Mesenchymal stem cell (in vitro differentiated cells and primary cell): ENCODE measurements around the gene AMIGO2.

Experiments used
- DNase-seq: peaks from one replicate; pipeline ENCODE4 v3.0.0-alpha.2; 2013
- H2AFZ ChIP-seq: one replicate; pipeline ENCODE4 v1.6.1; 2013; ENCODE audit warnings: low read depth, mild to moderate bottlenecking, control low read depth, inconsistent platforms, low read length, moderate library complexity
- H2AK5ac ChIP-seq: 2 replicates; pipeline ENCODE4 v1.6.1; 2013; ENCODE audit warnings: low read length, moderate library complexity, mild to moderate bottlenecking, inconsistent platforms; ENCODE audit not compliant: severe bottlenecking
- H2BK120ac ChIP-seq: one replicate; pipeline ENCODE4 v1.6.1; 2013; ENCODE audit warnings: low read depth, mild to moderate bottlenecking, inconsistent platforms, low read length, moderate library complexity
- H2BK12ac ChIP-seq, 2 experiments: one replicate each; pipeline ENCODE4 v1.6.1; 2013; ENCODE audit warnings: inconsistent platforms in 2 of 2, low read length in 2 of 2, mild to moderate bottlenecking in 2 of 2, moderate library complexity in 2 of 2, control low read depth in 1 of 2
- H2BK15ac ChIP-seq: one replicate; pipeline ENCODE4 v1.6.1; 2013; ENCODE audit warnings: mild to moderate bottlenecking, low read depth, inconsistent platforms; ENCODE audit not compliant: poor library complexity, severe bottlenecking
- H2BK5ac ChIP-seq: 2 replicates; pipeline ENCODE4 v1.6.1; 2013; ENCODE audit warnings: low read depth, mild to moderate bottlenecking, low read length, control low read depth, inconsistent platforms; ENCODE audit not compliant: poor library complexity, severe bottlenecking
- H3K14ac ChIP-seq, 2 experiments: one replicate each; pipeline ENCODE4 v1.6.1; 2013; ENCODE audit warnings: inconsistent platforms in 2 of 2, low read length in 2 of 2, control low read depth in 1 of 2, mild to moderate bottlenecking in 1 of 2, moderate library complexity in 1 of 2
- H3K18ac ChIP-seq, 2 experiments: one replicate each; pipeline ENCODE4 v1.6.1; 2013; ENCODE audit warnings: inconsistent platforms in 2 of 2, low read length in 2 of 2, control low read depth in 1 of 2, low read depth in 1 of 2, mild to moderate bottlenecking in 1 of 2
- H3K23ac ChIP-seq, 2 experiments: one replicate each; pipeline ENCODE4 v1.6.1; 2013; ENCODE audit warnings: inconsistent platforms in 2 of 2, low read length in 2 of 2, mild to moderate bottlenecking in 2 of 2, moderate library complexity in 2 of 2, control low read depth in 1 of 2
- H3K27ac ChIP-seq: 2 replicates; pipeline ENCODE4 v1.5.1; 2013; ENCODE audit warnings: mild to moderate bottlenecking, moderate library complexity, low read length, control low read depth, inconsistent platforms; ENCODE audit not compliant: poor library complexity, severe bottlenecking
- H3K27me3 ChIP-seq, 2 experiments: 2 replicates each; pipeline versions ENCODE4 v1.6.1 to v1.7.0; 2013; ENCODE audit warnings: low read length in 2 of 2, mild to moderate bottlenecking in 2 of 2, moderate library complexity in 2 of 2, control low read depth in 1 of 2, inconsistent platforms in 1 of 2; ENCODE audit not compliant: control insufficient read depth in 1 of 2, insufficient read depth in 1 of 2
- H3K36me3 ChIP-seq, 2 experiments: 2 replicates each; pipeline versions ENCODE4 v1.6.1 to v1.7.0; 2013; ENCODE audit warnings: low read length in 2 of 2, control low read depth in 1 of 2, inconsistent platforms in 1 of 2, low read depth in 1 of 2, mild to moderate bottlenecking in 1 of 2; ENCODE audit not compliant: insufficient read depth in 2 of 2, control insufficient read depth in 1 of 2
- H3K4ac ChIP-seq, 2 experiments: one replicate each; pipeline ENCODE4 v1.6.1; 2013; ENCODE audit warnings: inconsistent platforms in 2 of 2, low read length in 2 of 2, mild to moderate bottlenecking in 2 of 2, moderate library complexity in 2 of 2, control low read depth in 1 of 2, low read depth in 1 of 2
- H3K4me1 ChIP-seq: 2 replicates; pipeline ENCODE4 v1.6.1; 2013; ENCODE audit warnings: low read depth, low read length, control low read depth; ENCODE audit not compliant: control insufficient read depth, insufficient read depth
- H3K4me2 ChIP-seq: 2 replicates; pipeline ENCODE4 v1.6.1; 2013; ENCODE audit warnings: low read length, mild to moderate bottlenecking, inconsistent platforms; ENCODE audit not compliant: poor library complexity, severe bottlenecking
- H3K4me3 ChIP-seq, 2 experiments: 2 replicates each; pipeline versions ENCODE4 v1.5.1 to v1.7.0; 2013; ENCODE audit warnings: low read length in 2 of 2, mild to moderate bottlenecking in 2 of 2, control low read depth in 1 of 2, low read depth in 1 of 2; ENCODE audit not compliant: insufficient read depth in 1 of 2
- H3K79me1 ChIP-seq: replicated peaks from 2 replicates; pipeline ENCODE4 v1.6.1; 2013; ENCODE audit warnings: mild to moderate bottlenecking, control low read depth, low read length, inconsistent platforms; ENCODE audit not compliant: poor library complexity, severe bottlenecking
- H3K9ac ChIP-seq: 2 replicates; pipeline ENCODE4 v1.7.0; 2013; ENCODE audit warnings: mild to moderate bottlenecking, low read length, moderate library complexity
- H3K9me3 ChIP-seq: 2 replicates; pipeline ENCODE4 v1.7.0; 2013; ENCODE audit warnings: mild to moderate bottlenecking, low read length; ENCODE audit not compliant: control insufficient read depth
- H4K8ac ChIP-seq: one replicate; pipeline ENCODE4 v1.6.1; 2013; ENCODE audit warnings: inconsistent platforms, mild to moderate bottlenecking, low read length, moderate library complexity
- H4K91ac ChIP-seq: one replicate; pipeline ENCODE4 v1.6.1; 2013; ENCODE audit warnings: mild to moderate bottlenecking, low read length, inconsistent platforms
- WGBS: methylation state at CpG from one replicate; pipeline ENCODE4 v1.1.7; 2013; ENCODE audit warnings: mixed read lengths; 5-methylcytosine and 5-hydroxymethylcytosine counted together

Gene AMIGO2

GRCh38 chr12:47105914-47106674 lies 26.3 kb upstream of the AMIGO2 start:
- no peaks in the 10 kb centered on the region for H3K79me1 ChIP-seq
- no peaks in the 10 kb centered on the region for H3K27me3 ChIP-seq
- H2AK5ac ChIP-seq: no peak overlapping the region
- no peak overlapping the region for H3K23ac ChIP-seq
- no peak overlapping the region for H3K14ac ChIP-seq
- H3K9me3 ChIP-seq: no peaks in the 10 kb centered on the region
- H2BK15ac ChIP-seq: no peak overlapping the region
- H2BK120ac ChIP-seq: no peak overlapping the region
- no peak overlapping the region for H4K91ac ChIP-seq
- no peak overlapping the region for H3K4ac ChIP-seq
- H3K9ac ChIP-seq: no peak overlapping the region
- no peak for DNase-seq
- no peak overlapping the region for H2BK12ac ChIP-seq
- H3K36me3 ChIP-seq: no peaks in the 10 kb centered on the region
- H3K27ac ChIP-seq: no peak overlapping the region
- H4K8ac ChIP-seq: no peak overlapping the region
- no peak overlapping the region for H2AFZ ChIP-seq
- H3K4me1 ChIP-seq: peaks cover 1% of the 10 kb centered on the region
- no peak overlapping the region for H3K4me3 ChIP-seq
- no peak overlapping the region for H3K4me2 ChIP-seq
- H2BK5ac ChIP-seq: no peak overlapping the region
- WGBS: 94% methylated on average over 9 of the region's 10 CpGs
- no peak overlapping the region for H3K18ac ChIP-seq

DNA sequence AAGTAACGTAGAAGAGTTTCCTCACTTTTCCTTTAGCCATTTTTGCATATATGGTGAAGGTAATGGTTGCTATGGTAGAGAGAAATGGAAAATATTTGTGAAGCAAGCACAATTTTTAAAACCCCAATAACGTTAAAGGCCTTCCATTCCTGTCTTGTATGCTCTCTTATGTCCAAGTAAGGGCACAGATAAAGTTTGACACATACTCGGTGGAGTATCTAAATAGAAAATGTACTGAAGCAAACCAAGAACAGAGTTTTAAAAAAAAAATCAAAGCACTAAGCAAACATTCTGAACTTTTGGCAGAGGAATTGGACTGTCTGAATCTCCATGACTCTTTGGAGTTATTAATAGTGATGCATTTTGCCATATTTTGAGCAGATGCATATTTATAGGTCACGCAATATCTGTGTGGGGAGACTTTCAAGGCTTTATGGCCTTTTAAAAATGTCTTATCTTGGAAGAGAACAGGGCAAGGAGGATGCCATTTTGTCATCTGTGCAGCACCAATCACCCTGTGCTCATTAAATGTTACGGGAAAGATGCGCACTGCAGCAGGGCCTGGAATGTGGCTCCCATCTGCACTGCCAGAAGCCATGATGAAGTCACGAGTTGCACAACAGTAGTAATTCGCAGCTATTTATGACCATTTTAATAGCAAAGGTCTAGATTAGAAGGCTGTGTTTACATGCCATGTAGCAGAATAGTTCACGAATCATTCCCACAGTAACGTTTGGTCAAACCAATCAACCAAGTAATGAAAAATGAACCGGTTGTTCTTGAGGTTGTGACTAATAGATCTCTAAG lies 23.3 kb upstream of the AMIGO2 start:
- Histone ChIP-seq H3K36me3 (no peaks in the 10 kb centered on the region), H4K8ac (no peak overlapping the region), H3K9me3 (no peaks in the 10 kb centered on the region), H3K18ac (no peak overlapping the region), H2BK120ac (no peak overlapping the region), H3K4ac (no peak overlapping the region), H2BK12ac (no peak overlapping the region), H2BK15ac (no peak overlapping the region), H2BK5ac (no peak overlapping the region), H3K4me3 (no peak overlapping the region), H3K27me3 (no peaks in the 10 kb centered on the region), H3K79me1 (no peaks in the 10 kb centered on the region), H3K4me2 (no peak overlapping the region), H3K23ac (no peak overlapping the region), H3K9ac (no peak overlapping the region), H4K91ac (no peak overlapping the region), H3K27ac (no peak overlapping the region), H2AFZ (no peak overlapping the region), H3K14ac (no peak overlapping the region), H2AK5ac (no peak overlapping the region), H3K4me1 (peaks cover 1% of the 10 kb centered on the region)
- peak; percentile 88 for DNase-seq
- 65% methylated on average over 6 of the region's 11 CpGs for WGBS

- Histone ChIP-seq H2BK5ac (no peak overlapping the region), H3K9ac (no peak overlapping the region), H2BK120ac (no peak overlapping the region), H2BK12ac (no peak overlapping the region), H2BK15ac (no peak overlapping the region), H3K27me3 (no peaks in the 10 kb centered on the region), H4K8ac (no peak overlapping the region), H3K4me1 (peaks cover 1% of the 10 kb centered on the region), H3K79me1 (peaks cover 1% of the 10 kb centered on the region), H3K4me3 (no peak overlapping the region), H3K36me3 (no peaks in the 10 kb centered on the region), H3K27ac (no peak overlapping the region), H3K23ac (no peak overlapping the region), H3K9me3 (no peaks in the 10 kb centered on the region), H3K4ac (no peak overlapping the region), H3K4me2 (no peak overlapping the region), H4K91ac (no peak overlapping the region), H3K14ac (no peak overlapping the region), H2AFZ (no peak overlapping the region), H3K18ac (no peak overlapping the region), H2AK5ac (no peak overlapping the region)
- no peak for DNase-seq
- WGBS: 94% methylated on average over 3 of the region's 4 CpGs
These were observed 22.6 kb upstream of the AMIGO2 start for GRCh38 chr12:47102406-47102805.

DNA sequence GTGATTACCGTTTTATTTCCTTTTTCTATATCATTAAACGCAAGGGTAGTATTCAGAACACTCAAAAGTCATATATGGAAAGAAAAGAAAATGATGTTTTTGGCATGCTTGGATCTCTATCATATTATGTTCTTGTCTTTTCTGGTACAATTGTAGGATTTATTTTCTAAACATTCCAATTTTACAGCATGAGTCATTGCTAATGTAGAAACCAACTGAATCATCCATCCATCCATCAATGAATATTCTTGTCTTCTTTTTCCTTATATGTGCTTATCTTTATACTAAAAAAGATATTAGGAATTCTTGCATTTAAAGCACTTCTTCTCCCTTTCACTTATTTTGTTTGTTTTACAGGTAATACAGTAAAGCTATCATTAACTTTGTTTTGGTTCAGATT lies 20.4 kb upstream of the AMIGO2 start:
- Histone ChIP-seq H3K18ac (no peak overlapping the region), H2BK12ac (no peak overlapping the region), H3K9ac (no peak overlapping the region), H3K23ac (no peak overlapping the region), H2BK5ac (no peak overlapping the region), H4K8ac (no peak overlapping the region), H3K4me2 (no peak overlapping the region), H3K4me1 (peaks cover 1% of the 10 kb centered on the region), H3K4ac (no peak overlapping the region), H3K14ac (no peak overlapping the region), H2BK15ac (no peak overlapping the region), H2BK120ac (no peak overlapping the region), H4K91ac (no peak overlapping the region), H3K27me3 (no peaks in the 10 kb centered on the region), H3K9me3 (no peaks in the 10 kb centered on the region), H3K4me3 (no peak overlapping the region), H3K36me3 (no peaks in the 10 kb centered on the region), H3K27ac (no peak overlapping the region), H3K79me1 (peaks cover 1% of the 10 kb centered on the region), H2AK5ac (no peak overlapping the region), H2AFZ (no peak overlapping the region)
- WGBS: no CpG with 5 or more reads among the region's 2 CpGs
- peak; percentile 14 for DNase-seq
